Loucy (cell line): ENCODE measurements around the gene EFNA3.
A peak's percentile ranks its signal among the peaks of the same experiment; 100 is the strongest.

Source experiments
- H2AFZ ChIP-seq: fragments of 200-600 bp; sonication (generic); 2 replicates; pipeline ENCODE4 v1.6.0; 2016; ENCODE audit warnings: antibody characterized with exemption, mild to moderate bottlenecking, low read length, moderate library complexity
- H3F3A ChIP-seq: fragments of 200-600 bp; 2 replicates; pipeline ENCODE4 v1.6.0; 2016; ENCODE audit warnings: antibody characterized with exemption, low read depth, mild to moderate bottlenecking
- H3K27me3 ChIP-seq: fragments of 200-600 bp; sonication (generic); 2 replicates; pipeline ENCODE4 v1.6.1; 2014; ENCODE audit warnings: low read length, mild to moderate bottlenecking; ENCODE audit not compliant: insufficient read depth, poor library complexity, severe bottlenecking
- H3K36me3 ChIP-seq: fragments of 200-600 bp; sonication (generic); 2 replicates; pipeline ENCODE4 v1.6.1; 2016; ENCODE audit warnings: low read length; ENCODE audit not compliant: insufficient read depth
- H3K4me1 ChIP-seq: fragments of 200-600 bp; sonication (generic); 2 replicates; pipeline ENCODE4 v1.5.1; 2014; ENCODE audit warnings: low read length, mild to moderate bottlenecking; ENCODE audit not compliant: insufficient read depth, poor library complexity, severe bottlenecking
- H3K4me2 ChIP-seq: fragments of 200-600 bp; sonication (generic); 2 replicates; pipeline ENCODE4 v1.6.0; 2014; ENCODE audit warnings: antibody characterized with exemption, low read length, low read depth, mild to moderate bottlenecking; ENCODE audit not compliant: poor library complexity, severe bottlenecking
- H3K4me3 ChIP-seq: fragments of 200-600 bp; sonication (generic); 2 replicates; pipeline ENCODE4 v1.5.1; 2014; ENCODE audit warnings: low read length, mild to moderate bottlenecking, mixed read lengths; ENCODE audit not compliant: poor library complexity, severe bottlenecking
- H3K79me2 ChIP-seq: fragments of 200-600 bp; sonication (generic); 2 replicates; pipeline ENCODE4 v1.6.1; 2014; ENCODE audit warnings: low read length; ENCODE audit not compliant: insufficient read depth
- H3K9ac ChIP-seq: fragments of 200-600 bp; sonication (generic); 2 replicates; pipeline ENCODE4 v1.6.0; 2014; ENCODE audit warnings: mild to moderate bottlenecking, low read depth, low read length, moderate library complexity; ENCODE audit not compliant: poor library complexity, severe bottlenecking
- H3K9me2 ChIP-seq: fragments of 200-600 bp; sonication (generic); replicated peaks from 2 replicates; pipeline ENCODE4 v1.6.1; 2016; ENCODE audit warnings: low read depth, low read length, mixed read lengths
- H3K9me3 ChIP-seq: fragments of 200-600 bp; sonication (generic); 2 replicates; pipeline ENCODE4 v1.6.1; 2014; ENCODE audit warnings: mild to moderate bottlenecking, antibody characterized with exemption, low read length, low read depth; ENCODE audit not compliant: insufficient read depth
- H4K20me1 ChIP-seq: fragments of 200-600 bp; sonication (generic); 2 replicates; pipeline ENCODE4 v1.6.0; 2014; ENCODE audit warnings: antibody characterized with exemption, low read length, mild to moderate bottlenecking; ENCODE audit not compliant: insufficient read depth, poor library complexity, severe bottlenecking
- CTCF ChIP-seq: fragments of 200-600 bp; sonication (generic); conservative IDR thresholded peaks from 2 replicates; pipeline ENCODE4 v1.5.1; 2014; ENCODE audit warnings: mild to moderate bottlenecking, antibody characterized with exemption, low read length
- EZH2phosphoT487 ChIP-seq: fragments of 200-600 bp; IDR thresholded peaks from 2 replicates; pipeline ENCODE4 v1.6.1; 2018; ENCODE audit warnings: antibody characterized with exemption, mild to moderate bottlenecking, moderate library complexity, borderline replicate concordance

The EFNA3 gene

DNA sequence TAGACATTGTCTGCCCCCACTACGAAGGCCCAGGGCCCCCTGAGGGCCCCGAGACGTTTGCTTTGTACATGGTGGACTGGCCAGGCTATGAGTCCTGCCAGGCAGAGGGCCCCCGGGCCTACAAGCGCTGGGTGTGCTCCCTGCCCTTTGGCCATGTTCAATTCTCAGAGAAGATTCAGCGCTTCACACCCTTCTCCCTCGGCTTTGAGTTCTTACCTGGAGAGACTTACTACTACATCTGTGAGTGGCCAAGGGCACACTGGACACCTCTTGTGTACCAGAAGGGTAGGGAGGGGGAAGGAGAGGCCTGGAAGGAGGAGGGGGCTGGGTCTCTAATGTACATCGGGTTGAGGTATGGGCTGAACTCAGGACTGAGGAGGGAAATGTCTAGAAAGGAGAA, 11.9 kb upstream of the EFNA3 start:
- Histone ChIP-seq H3K4me2 (peak overlapping the region; percentile 59), H4K20me1 (peaks cover 12% of the 10 kb centered on the region), H3K9ac (no peak overlapping the region), H3K4me1 (peaks cover 41% of the 10 kb centered on the region), H3K36me3 (no peaks in the 10 kb centered on the region), H3F3A (no peaks in the 10 kb centered on the region), H3K9me2 (no peaks in the 10 kb centered on the region), H3K79me2 (peaks cover 29% of the 10 kb centered on the region), H3K4me3 (peak overlapping the region; percentile 49), H3K9me3 (no peaks in the 10 kb centered on the region), H3K27me3 (no peaks in the 10 kb centered on the region), H2AFZ (no peak overlapping the region)
- TF ChIP-seq EZH2phosphoT487 = no peak
- no peak for TF ChIP-seq CTCF

GRCh38 chr1:155068599-155068998, 10.0 kb upstream of the EFNA3 start:
- H2AFZ ChIP-seq = no peak overlapping the region
- TF ChIP-seq CTCF (no peak), EZH2phosphoT487 (no peak)
- peaks cover 12% of the 10 kb centered on the region for H4K20me1 ChIP-seq
- H3K9me2 ChIP-seq = no peaks in the 10 kb centered on the region
- no peak overlapping the region for H3K9ac ChIP-seq
- no peak overlapping the region for H3K4me2 ChIP-seq
- H3K4me1 ChIP-seq = peaks cover 42% of the 10 kb centered on the region
- peaks cover 29% of the 10 kb centered on the region for H3K79me2 ChIP-seq
- no peaks in the 10 kb centered on the region for H3K27me3 ChIP-seq
- H3F3A ChIP-seq = no peaks in the 10 kb centered on the region
- no peak overlapping the region for H3K4me3 ChIP-seq
- H3K9me3 ChIP-seq = no peaks in the 10 kb centered on the region
- no peaks in the 10 kb centered on the region for H3K36me3 ChIP-seq

- no peaks in the 10 kb centered on the region for H3K36me3 ChIP-seq
- peaks cover 7% of the 10 kb centered on the region for H4K20me1 ChIP-seq
- H3K79me2 ChIP-seq = peaks cover 19% of the 10 kb centered on the region
- H3K4me3 ChIP-seq = no peak overlapping the region
- TF ChIP-seq EZH2phosphoT487 (no peak), CTCF (no peak)
- H3K4me1 ChIP-seq = peaks cover 43% of the 10 kb centered on the region
- H3K9me2 ChIP-seq = no peaks in the 10 kb centered on the region
- H2AFZ ChIP-seq = no peak overlapping the region
- no peaks in the 10 kb centered on the region for H3F3A ChIP-seq
- H3K4me2 ChIP-seq = no peak overlapping the region
- no peaks in the 10 kb centered on the region for H3K27me3 ChIP-seq
- H3K9me3 ChIP-seq = no peaks in the 10 kb centered on the region
- no peak overlapping the region for H3K9ac ChIP-seq
Observed at GRCh38 chr1:155069551-155070157, 9.0 kb upstream of the EFNA3 start.
